NCI-H2227 treated with DMSO at 0.1 percent for 48 hours (cell line): Measurements from ENCODE around the gene SLC5A3.

Experiments
- DNase-seq: peaks from one replicate; lab custom pipeline; 2025; lab: John Stamatoyannopoulos, UW

SLC5A3 gene

DNA sequence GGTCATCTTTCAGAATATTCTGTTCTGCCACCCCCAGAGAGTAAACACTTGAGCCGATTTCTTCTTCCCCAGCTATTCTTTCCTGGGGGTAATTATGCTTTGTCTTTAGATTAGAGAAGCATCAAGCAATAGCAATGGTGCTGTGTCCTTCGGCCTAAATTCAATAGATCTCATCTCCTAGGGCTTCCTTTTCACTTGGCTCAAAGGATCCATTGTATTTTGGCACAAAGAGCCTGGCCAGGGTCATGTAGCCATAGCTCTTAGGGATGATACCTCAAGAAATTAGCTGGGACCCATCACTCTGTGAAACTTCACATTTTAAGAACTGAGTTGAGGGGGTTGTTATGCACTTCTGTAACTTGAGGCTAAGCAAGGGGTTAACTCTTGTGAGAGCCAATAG, 27.0 kb downstream of the SLC5A3 start:
- DNase-seq: no peak

DNA sequence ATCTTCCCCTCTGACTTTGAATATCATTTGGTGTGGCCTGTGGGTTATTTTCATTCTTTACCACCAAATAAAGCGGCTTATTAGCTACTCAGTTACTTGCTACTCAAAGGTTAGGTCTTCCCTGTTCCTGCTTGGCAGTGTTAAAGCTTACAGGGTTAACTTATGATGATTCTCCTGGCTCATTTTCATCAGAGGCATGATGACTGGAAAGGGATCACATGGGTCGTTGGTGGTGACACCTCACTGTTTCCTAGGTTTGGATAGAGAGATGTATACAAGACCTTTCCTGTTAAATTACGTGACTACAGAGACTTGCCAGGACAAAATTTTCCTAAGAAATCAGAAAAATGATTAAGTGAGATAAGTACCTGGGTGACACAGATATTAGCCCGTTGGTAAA, 27.4 kb downstream of the SLC5A3 start:
- DNase-seq: no peak

DNA sequence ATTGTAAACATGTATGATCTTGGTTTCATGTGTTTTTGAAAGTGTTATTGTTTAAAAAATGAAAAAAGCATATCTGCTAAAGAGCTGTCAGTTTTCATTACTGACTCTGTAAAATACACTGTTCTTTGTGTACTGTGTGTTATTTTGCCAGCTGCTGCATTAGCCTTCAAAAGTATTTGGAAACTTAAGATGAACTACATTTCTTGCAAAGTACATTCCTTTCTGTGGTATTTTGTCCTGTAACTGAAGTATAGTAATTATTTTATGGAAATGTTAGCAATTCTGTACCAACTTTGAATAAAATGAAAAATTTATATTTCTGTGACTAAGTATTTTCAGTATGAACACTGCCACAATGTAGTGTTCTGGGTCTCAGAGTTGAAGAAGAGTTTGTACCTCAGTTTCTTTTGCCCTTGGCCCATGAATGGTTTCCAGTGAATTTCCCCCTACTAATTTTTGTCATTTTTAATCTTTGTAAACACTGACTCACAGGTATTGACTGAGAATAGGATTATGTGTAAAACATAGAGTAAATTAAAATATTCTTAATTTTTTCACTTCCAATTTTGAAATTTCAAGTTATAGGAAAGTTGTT, 32.7 kb downstream of the SLC5A3 start:
- DNase-seq: no peak

DNA sequence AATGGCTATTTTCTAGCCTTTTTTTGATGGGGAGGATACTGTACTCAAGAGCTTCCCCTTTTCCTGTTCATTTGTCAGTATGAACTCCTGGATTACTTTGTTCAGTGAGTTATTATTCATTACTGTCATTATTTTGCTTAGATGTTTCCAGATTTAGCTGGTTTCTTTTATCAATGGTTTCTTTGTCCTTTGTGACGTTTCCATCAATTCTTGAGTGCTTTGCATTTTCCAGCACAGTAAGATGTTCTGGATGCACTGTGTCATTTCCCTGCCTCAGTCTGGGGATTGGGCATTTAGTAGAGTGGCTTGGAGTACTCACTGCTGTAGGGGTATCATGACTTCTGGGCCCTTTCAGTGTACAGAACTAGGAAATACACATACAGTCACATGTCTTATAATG, 34.2 kb downstream of the SLC5A3 start:
- DNase-seq: no peak

DNA sequence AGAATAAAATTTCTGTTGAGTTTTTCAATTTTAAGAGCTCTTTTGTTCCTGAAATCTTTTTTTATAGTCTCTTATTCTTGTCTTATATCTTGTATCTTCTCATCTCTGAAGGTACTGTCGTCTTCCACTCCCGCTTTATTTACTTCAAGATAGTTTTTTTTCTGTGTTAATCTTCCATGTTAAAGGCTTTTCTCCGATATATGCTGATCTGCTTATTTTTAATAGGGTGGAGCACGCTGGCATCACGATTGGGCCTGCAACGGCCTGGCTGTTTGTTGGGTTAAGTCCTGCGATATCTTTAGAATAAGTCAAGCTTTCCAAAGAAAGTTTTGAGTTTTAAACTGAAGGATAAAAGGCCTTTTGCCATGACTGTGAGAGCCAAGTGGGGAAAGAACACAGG, 35.7 kb downstream of the SLC5A3 start:
- no peak for DNase-seq

DNA sequence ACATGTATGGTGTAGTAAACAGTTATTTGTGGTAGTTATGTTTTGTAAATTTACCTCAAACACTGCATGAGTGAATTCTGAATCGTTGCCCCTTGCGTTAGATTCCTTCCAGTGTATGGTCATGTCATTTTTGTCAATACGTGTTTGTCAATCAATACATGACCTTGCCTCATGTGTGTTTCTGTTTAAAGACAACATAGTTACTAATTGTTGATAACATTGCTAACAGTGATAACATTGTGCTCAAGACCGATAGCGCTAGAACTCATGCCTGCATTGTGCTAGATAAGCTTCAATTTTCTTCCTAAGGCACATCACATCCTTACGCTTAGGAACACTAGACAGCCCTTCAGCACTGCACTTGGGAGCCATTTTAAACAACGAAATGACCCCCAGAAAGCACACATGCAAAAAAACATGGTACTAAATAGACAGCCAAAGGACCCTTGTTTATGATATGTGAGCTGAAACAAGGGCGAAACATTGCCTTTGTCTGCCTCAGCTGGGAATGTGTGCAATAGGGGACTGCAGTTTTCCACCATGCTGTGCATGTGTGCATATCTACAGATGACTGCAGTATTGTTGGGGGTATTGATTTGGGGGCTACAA, 37.3 kb downstream of the SLC5A3 start:
- DNase-seq: no peak

DNA sequence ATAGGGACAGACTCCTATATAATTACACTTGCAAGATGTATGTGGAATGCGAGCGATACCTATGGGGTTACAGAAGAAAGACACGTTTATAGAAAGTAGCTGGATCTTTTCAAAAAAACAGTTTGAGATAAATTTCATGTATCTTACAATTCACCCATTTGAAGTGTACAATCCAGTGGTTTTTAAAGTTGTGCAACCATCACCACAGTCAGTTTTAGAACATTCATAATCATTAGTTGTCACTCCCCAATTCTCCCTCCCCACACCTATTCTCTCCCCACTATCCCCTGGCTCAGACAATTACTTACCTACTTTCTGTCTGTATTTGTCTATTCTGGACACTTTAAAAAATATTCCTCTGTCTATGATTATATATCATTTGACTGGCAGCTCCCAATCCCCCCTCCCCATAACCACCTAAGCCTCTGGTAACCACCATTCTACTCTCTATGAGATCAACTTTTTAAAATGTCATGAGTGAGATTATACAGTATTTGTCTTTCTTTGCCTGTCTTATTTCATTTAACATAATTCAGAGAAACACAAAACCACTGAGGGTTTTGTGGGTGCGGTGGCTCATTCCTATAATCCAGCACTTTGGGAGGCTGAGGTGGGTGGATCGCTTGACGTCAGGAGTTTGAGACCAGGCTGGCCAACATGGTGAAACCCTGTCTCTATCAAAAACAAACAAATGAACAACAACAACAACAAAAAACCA, 39.1 kb downstream of the SLC5A3 start:
- no peak for DNase-seq

DNA sequence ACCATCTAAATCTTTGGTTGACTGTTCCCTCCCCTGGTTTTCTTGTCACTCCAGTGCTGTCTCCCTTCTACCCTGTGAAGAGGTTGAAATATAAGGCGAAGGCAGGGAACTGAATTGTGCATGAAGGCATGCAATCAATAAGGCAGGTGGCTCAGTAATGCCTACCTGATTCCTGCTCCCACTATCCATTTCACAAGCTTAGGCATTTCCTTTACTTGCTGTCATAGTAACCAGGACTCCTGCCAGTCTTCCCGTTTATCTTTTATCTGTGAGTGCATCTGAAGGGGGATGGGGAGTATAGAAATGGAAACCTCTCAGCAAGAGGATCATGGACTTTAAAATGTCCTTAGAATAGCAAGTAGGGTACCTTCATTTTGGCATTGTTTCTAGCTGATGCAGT, 40.5 kb downstream of the SLC5A3 start:
- peak; percentile 28 for DNase-seq

DNA sequence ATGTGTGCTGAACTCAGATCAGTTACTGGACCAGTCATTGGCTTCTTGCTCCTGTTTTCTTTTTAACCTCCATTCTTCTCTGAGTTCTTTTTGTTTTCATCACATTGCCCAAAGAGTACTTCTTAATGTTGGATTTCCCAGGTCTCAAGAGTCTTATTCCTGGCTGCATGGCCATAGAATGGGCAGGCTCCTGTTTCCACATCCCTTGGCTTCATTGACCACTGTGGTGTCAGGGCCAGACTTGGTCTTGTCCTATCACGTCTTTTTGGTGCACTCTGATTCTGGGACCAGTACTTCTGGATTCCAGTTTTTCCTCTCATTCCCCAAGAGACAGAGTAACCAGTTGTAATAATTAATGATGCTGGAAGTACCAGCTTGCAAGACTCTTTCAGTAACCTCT, 41.8 kb downstream of the SLC5A3 start:
- DNase-seq: no peak

DNA sequence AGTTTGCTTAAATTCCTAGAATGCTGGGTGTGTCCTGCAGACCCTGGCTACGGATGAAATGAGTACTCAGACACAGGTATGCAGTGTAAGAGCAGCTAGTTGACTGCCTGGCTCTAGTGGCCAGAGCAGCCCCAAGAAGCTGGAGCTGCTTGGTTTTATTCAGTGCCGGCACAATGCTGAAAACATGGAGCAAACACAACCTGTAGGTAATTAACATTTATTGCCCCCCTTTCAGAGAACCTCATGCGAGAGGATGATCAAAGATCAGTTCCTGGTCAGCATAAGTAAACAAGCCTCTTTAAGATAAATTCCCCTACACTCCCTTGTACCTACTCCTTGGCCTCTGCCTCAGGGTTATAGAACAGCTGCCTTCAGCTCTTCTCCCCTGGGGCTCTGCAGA, 43.2 kb downstream of the SLC5A3 start:
- no peak for DNase-seq

DNA sequence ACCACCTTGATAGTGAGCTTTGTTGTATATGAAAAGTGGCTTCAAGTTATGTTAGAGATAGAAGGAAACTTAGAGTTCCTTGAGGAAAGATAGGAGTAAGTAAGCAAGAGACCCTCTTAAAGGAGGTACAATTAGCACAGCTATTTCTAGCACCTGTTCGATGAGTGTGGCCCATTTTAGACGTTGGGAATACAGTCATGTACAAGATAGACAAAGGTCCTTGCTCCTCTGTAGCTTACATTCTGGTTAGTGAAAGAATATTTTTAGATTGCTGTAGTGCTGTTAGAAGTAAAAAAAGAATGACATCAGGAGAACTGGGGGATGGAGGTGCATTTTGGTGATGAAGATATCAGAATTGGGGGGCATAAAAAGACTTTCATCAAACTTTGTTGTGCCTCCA, 47.5 kb downstream of the SLC5A3 start:
- DNase-seq: no peak

DNA sequence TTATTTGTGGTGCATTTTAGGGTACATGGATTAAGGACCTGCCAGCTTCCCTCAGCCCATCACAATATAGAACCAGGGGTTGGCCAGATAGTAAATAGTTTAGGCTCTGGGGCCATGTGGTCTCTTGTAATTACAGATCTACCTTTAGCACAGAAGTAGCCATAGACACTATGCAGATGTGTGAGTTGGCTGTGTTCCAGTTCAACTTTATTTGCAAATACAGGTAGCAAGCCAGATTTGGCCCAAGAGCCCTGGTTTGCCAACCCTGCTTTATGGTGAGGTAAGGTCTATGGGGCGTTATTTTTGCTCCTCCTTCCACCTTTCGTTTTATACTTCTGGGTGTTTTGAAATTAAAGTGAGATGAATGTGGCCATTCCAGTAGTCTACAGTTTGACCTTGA, 48.7 kb downstream of the SLC5A3 start:
- no peak for DNase-seq
